Liver (tissue), 9 donors: Measurements from ENCODE around the gene PFKFB4. TPM values are rescaled to one million over a fixed set of nuclear protein-coding genes. Genes with fewer than 3 reads are reported as not detected.

Experiments
- DNase-seq: peaks from one replicate; pipeline ENCODE4 v3.0.0-alpha.2; 2017; ENCODE audit warnings: low spot score
- H3K27ac ChIP-seq, 2 donors: one replicate each; pipeline ENCODE4 v1.7.0; 2013; ENCODE audit warnings: inconsistent platforms in 2 of 2, low read length in 2 of 2, control low read depth in 1 of 2, low read depth in 1 of 2, mild to moderate bottlenecking in 1 of 2
- H3K27me3 ChIP-seq, 4 donors: one replicate each; pipeline versions ENCODE4 v1.6.1 to v1.7.0; 2013; ENCODE audit warnings: low read length in 3 of 4, inconsistent platforms in 1 of 4, mild to moderate bottlenecking in 1 of 4, moderate library complexity in 1 of 4; ENCODE audit not compliant: control insufficient read depth in 4 of 4, insufficient read depth in 4 of 4
- H3K36me3 ChIP-seq, 4 donors: one replicate each; pipeline versions ENCODE4 v1.6.1 to v1.7.0; 2013; ENCODE audit warnings: low read length in 3 of 4, mild to moderate bottlenecking in 3 of 4, low read depth in 1 of 4, moderate library complexity in 1 of 4; ENCODE audit not compliant: control insufficient read depth in 4 of 4, insufficient read depth in 3 of 4
- H3K4me1 ChIP-seq, 4 donors: one replicate each; pipeline versions ENCODE4 v1.6.1 to v1.7.0; 2013; ENCODE audit warnings: low read length in 3 of 4, mild to moderate bottlenecking in 3 of 4, moderate library complexity in 1 of 4; ENCODE audit not compliant: control insufficient read depth in 4 of 4, insufficient read depth in 4 of 4
- H3K4me3 ChIP-seq, 3 donors: one replicate each; pipeline versions ENCODE4 v1.6.1 to v1.7.0; 2013; ENCODE audit warnings: low read length in 3 of 3, control low read depth in 1 of 3, low read depth in 1 of 3, mild to moderate bottlenecking in 1 of 3
- H3K9ac ChIP-seq, 2 donors: one replicate each; pipeline ENCODE4 v1.7.0; 2013; ENCODE audit warnings: low read length in 2 of 2, mild to moderate bottlenecking in 2 of 2, moderate library complexity in 2 of 2, control low read depth in 1 of 2, low read depth in 1 of 2
- H3K9me3 ChIP-seq, 4 donors: one replicate each; pipeline versions ENCODE4 v1.6.1 to v1.7.0; 2013; ENCODE audit warnings: low read length in 3 of 4; ENCODE audit not compliant: control insufficient read depth in 4 of 4
- ATF3 ChIP-seq: IDR thresholded peaks from 2 replicates; pipeline ENCODE4 v1.6.1; 2016; ENCODE audit warnings: antibody characterized with exemption
- CTCF ChIP-seq: fragments of 150-350 bp; IDR thresholded peaks from 2 replicates; pipeline ENCODE4 v1.5.1; 2017; ENCODE audit warnings: improper control_type of control experiment, low read depth, low read length; ENCODE audit not compliant: missing input control
- EGR1 ChIP-seq, 2 donors: IDR thresholded peaks; 2 replicates each; pipeline ENCODE4 v1.6.1; 2016 to 2018; ENCODE audit warnings: antibody characterized with exemption in 2 of 2, low read depth in 2 of 2
- FOXA1 ChIP-seq: IDR thresholded peaks from 2 replicates; pipeline ENCODE4 v1.6.1; 2016; ENCODE audit warnings: antibody characterized with exemption
- FOXA2 ChIP-seq: IDR thresholded peaks from 2 replicates; pipeline ENCODE4 v1.6.1; 2016; ENCODE audit warnings: antibody characterized with exemption
- GABPA ChIP-seq, 2 donors: IDR thresholded peaks in 1 of 2; conservative IDR thresholded peaks in 1 of 2; 2 replicates each; pipeline ENCODE4 v1.6.1; 2016; ENCODE audit warnings: antibody characterized with exemption in 2 of 2, mild to moderate bottlenecking in 1 of 2, moderate library complexity in 1 of 2
- HNF4A ChIP-seq, 2 donors: conservative IDR thresholded peaks; 2 replicates each; pipeline ENCODE4 v1.6.1; 2016; ENCODE audit warnings: antibody characterized with exemption in 2 of 2, mild to moderate bottlenecking in 2 of 2
- JUND ChIP-seq, 2 donors: IDR thresholded peaks; 2 replicates each; pipeline ENCODE4 v1.6.1; 2016; ENCODE audit warnings: antibody characterized with exemption in 2 of 2
- MAX ChIP-seq: IDR thresholded peaks from 2 replicates; pipeline ENCODE4 v1.6.1; 2016; ENCODE audit warnings: antibody characterized with exemption
- NR2F2 ChIP-seq: IDR thresholded peaks from 2 replicates; pipeline ENCODE4 v1.6.1; 2016; ENCODE audit warnings: antibody characterized with exemption
- RAD21 ChIP-seq, 2 donors: IDR thresholded peaks; 2 replicates each; pipeline ENCODE4 v1.6.1; 2016; ENCODE audit warnings: antibody characterized with exemption in 2 of 2, mild to moderate bottlenecking in 2 of 2
- REST ChIP-seq: IDR thresholded peaks from 2 replicates; pipeline ENCODE4 v1.6.1; 2016; ENCODE audit warnings: antibody characterized with exemption, mild to moderate bottlenecking
- SP1 ChIP-seq: IDR thresholded peaks from 2 replicates; pipeline ENCODE4 v1.6.1; 2018; ENCODE audit warnings: antibody characterized with exemption, mild to moderate bottlenecking
- YY1 ChIP-seq: IDR thresholded peaks from 2 replicates; pipeline ENCODE4 v1.6.1; 2016; ENCODE audit warnings: antibody characterized with exemption, mild to moderate bottlenecking
- ZBTB33 ChIP-seq: IDR thresholded peaks from 2 replicates; pipeline ENCODE4 v1.6.1; 2016; ENCODE audit warnings: antibody characterized with exemption
- WGBS: extraction: QIAGEN DNeasy Blood & Tissue Kit; methylation state at CpG from one replicate; pipeline ENCODE4 v1.1.7; 2013; 5-methylcytosine and 5-hydroxymethylcytosine counted together
- polyA plus RNA-seq, 2 donors: library from polyadenylated mRNA; stranded (reverse) in 1 of 2; unstranded in 1 of 2; fragments of 200-250 nt in 1 of 2; fragments of >200 nt in 1 of 2; fragmentation: Nextera tagmentation in 1 of 2; extraction: Ambion mirVana in 1 of 2; gene quantifications; one replicate each; pipeline versions ENCODE4 v1.2.1 to v1.2.3, GENCODE V29; 2013 to 2015
- total RNA-seq, 2 donors: library from RNA; depleted of rRNA; stranded (reverse); fragments of >200 nt; gene quantifications; one replicate each; pipeline ENCODE4 v1.2.3, GENCODE V29; 2014
- donor health status: healthy.
- donor health status: healthy.
- donor health status: healthy.
- donor health status: healthy.
- donor health status: healthy.

PFKFB4 gene
- total and polyA plus RNA-seq, 4 donors, result 0.46 to 5.3 (median 1.7) TPM

- H3K27me3 ChIP-seq, result no peaks in the 10 kb centered on the region
- no peak for DNase-seq
- no peak overlapping the region for H3K4me3 ChIP-seq
- H3K36me3 ChIP-seq, result peaks cover 0 to 2% (median 0%) of the 10 kb centered on the region in 4 donors
- no peaks in the 10 kb centered on the region for H3K9me3 ChIP-seq
- TF ChIP-seq GABPA (IDR thresholded peaks at IDR 0.05 in 1 of 2, conservative IDR thresholded peaks at IDR 0.05 in 1 of 2), result no peak
- TF ChIP-seq ATF3, result no peak
- TF ChIP-seq EGR1 (IDR thresholded peaks at IDR 0.05; ENCODE audit: low read depth in 2 of 2), result no peak
- no peak for TF ChIP-seq RAD21 (IDR thresholded peaks at IDR 0.05)
- TF ChIP-seq NR2F2, result no peak
- no peak for TF ChIP-seq ZBTB33
- TF ChIP-seq FOXA2, result no peak
- TF ChIP-seq SP1, result no peak
- no peaks in the 10 kb centered on the region for H3K4me1 ChIP-seq
- H3K9ac ChIP-seq, result no peak overlapping the region
- H3K27ac ChIP-seq, result no peak overlapping the region
- 79% methylated on average over 12 of the region's 12 CpGs for WGBS
Measured at GRCh38 chr3:48518638-48519276, 37.8 kb downstream of the PFKFB4 start.

GRCh38 chr3:48518069-48518468, 38.5 kb downstream of the PFKFB4 start:
- Histone ChIP-seq H3K4me3 (no peak overlapping the region), H3K36me3 (peaks cover 0 to 2% (median 0%) of the 10 kb centered on the region in 4 donors), H3K27ac (no peak overlapping the region), H3K9me3 (no peaks in the 10 kb centered on the region), H3K9ac (no peak overlapping the region), H3K27me3 (no peaks in the 10 kb centered on the region), H3K4me1 (no peaks in the 10 kb centered on the region)
- TF ChIP-seq SP1, result no peak
- TF ChIP-seq REST, result no peak
- no peak for TF ChIP-seq CTCF
- TF ChIP-seq HNF4A (conservative IDR thresholded peaks at IDR 0.05), result no peak
- no peak for TF ChIP-seq YY1
- TF ChIP-seq FOXA1, result no peak
- no peak for TF ChIP-seq ZBTB33
- TF ChIP-seq RAD21 (IDR thresholded peaks at IDR 0.05), result no peak
- TF ChIP-seq JUND (IDR thresholded peaks at IDR 0.05), result no peak
- no peak for TF ChIP-seq GABPA (IDR thresholded peaks at IDR 0.05 in 1 of 2, conservative IDR thresholded peaks at IDR 0.05 in 1 of 2)
- TF ChIP-seq ATF3, result no peak
- TF ChIP-seq MAX, result no peak
- WGBS, result 85% methylated on average over 6 of the region's 6 CpGs
- no peak for DNase-seq
